ENCODE results near the gene SULT2A1. TPM values are rescaled to one million over a fixed set of nuclear protein-coding genes. Genes with fewer than 3 reads are reported as not detected.
A peak's percentile ranks its signal among the peaks of the same experiment; 100 is the strongest.
"Not testable (repeated sequence)": the region's sequence is repeated elsewhere in the genome, so short reads cannot be mapped to it uniquely, and the experiment has no call there.

The SULT2A1 gene
- total RNA-seq, 4 donors from 2014 or later: not detected

DNA sequence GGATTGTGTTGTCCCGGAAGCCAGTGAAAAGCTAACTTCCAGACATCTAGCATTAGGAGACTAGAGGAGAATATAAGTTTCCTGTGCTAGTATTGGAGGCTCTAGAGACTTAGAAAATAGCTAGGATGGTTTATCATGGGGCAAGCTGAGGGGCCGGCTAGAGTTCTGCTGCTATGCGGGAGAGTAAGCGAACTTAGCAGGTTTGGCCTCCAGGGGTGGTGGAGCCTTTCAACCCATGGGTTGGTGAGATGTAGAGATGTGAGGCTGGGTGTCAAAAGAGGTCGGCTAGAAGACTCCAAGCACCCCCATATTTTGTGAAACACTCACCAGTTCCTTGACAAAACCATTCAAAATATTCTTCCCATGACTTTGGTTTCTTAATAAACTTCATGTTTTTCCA is 4.4 kb downstream of the SULT2A1 start:
- DNase-seq: no peak
- 64% methylated on average over 5 of the region's 5 CpGs for WGBS, 2 donors

GRCh38 chr19:47879385-47879784 is 6.7 kb downstream of the SULT2A1 start:
- DNase-seq; H3K4me3 ChIP-seq; H3K27ac ChIP-seq; H3K36me3 ChIP-seq; H3K9me3 ChIP-seq; H3K4me1 ChIP-seq; intact Hi-C loops (cut with DNase I): not testable (repeated sequence)
- 59 to 71% methylated on average over 3 of the region's 4 CpGs for WGBS, 2 donors
- H3K27me3 ChIP-seq: peaks cover 0 to 46% (median 0%) of the 10 kb centered on the region in 4 donors

More for the DNA sequence above, 4.4 kb downstream of the SULT2A1 start:
- Histone ChIP-seq H3K27ac (no peak overlapping the region), H3K9me3 (no peaks in the 10 kb centered on the region), H3K4me1 (no peaks in the 10 kb centered on the region), H3K4me3 (no peak overlapping the region), H3K27me3 (peaks cover 0 to 43% (median 0%) of the 10 kb centered on the region in 4 donors), H3K36me3 (no peaks in the 10 kb centered on the region)
- TF ChIP-seq, protein P1, sequence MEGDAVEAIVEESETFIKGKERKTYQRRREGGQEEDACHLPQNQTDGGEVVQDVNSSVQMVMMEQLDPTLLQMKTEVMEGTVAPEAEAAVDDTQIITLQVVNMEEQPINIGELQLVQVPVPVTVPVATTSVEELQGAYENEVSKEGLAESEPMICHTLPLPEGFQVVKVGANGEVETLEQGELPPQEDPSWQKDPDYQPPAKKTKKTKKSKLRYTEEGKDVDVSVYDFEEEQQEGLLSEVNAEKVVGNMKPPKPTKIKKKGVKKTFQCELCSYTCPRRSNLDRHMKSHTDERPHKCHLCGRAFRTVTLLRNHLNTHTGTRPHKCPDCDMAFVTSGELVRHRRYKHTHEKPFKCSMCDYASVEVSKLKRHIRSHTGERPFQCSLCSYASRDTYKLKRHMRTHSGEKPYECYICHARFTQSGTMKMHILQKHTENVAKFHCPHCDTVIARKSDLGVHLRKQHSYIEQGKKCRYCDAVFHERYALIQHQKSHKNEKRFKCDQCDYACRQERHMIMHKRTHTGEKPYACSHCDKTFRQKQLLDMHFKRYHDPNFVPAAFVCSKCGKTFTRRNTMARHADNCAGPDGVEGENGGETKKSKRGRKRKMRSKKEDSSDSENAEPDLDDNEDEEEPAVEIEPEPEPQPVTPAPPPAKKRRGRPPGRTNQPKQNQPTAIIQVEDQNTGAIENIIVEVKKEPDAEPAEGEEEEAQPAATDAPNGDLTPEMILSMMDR (IDR thresholded peaks at IDR 0.05): no peak
- TF ChIP-seq POLR2A (IDR thresholded peaks at IDR 0.05): no peak
- intact Hi-C loops (cut with DNase I): no loop called here

DNA sequence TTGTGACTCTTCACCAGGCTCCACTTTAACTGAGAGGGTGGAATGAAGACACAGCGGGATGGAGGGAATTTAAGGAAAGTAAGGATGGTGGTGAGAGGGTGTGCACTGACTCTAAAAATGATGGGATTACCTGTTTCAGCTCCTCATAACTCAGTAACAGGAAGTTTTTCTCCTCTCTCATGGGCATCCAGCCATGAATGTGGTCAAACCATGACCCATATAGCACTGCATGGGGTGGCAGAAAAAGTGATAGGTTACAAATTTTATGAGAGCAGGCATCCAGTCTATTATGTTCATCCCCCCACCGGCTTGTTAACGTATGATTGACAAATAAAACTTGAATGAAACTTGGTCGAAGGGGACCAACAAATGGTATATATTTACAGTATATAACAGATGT is 7.2 kb downstream of the SULT2A1 start:
- no peaks in the 10 kb centered on the region for H3K9me3 ChIP-seq
- WGBS, 2 donors: 73 to 91% methylated on average over 4 of the region's 4 CpGs
- TF ChIP-seq POLR2A (IDR thresholded peaks at IDR 0.05): no peak
- TF ChIP-seq, protein P1 (IDR thresholded peaks at IDR 0.05): no peak
- no peak overlapping the region for H3K27ac ChIP-seq
- H3K27me3 ChIP-seq: peaks cover 0 to 51% (median 0%) of the 10 kb centered on the region in 4 donors
- H3K4me3 ChIP-seq: no peak overlapping the region
- intact Hi-C loops (cut with DNase I): no loop called here
- no peak for DNase-seq
- no peaks in the 10 kb centered on the region for H3K36me3 ChIP-seq
- no peaks in the 10 kb centered on the region for H3K4me1 ChIP-seq

GRCh38 chr19:47865166-47865565 is 20.9 kb downstream of the SULT2A1 start:
- TF ChIP-seq, protein P1 (IDR thresholded peaks at IDR 0.05): no peak
- TF ChIP-seq POLR2A (IDR thresholded peaks at IDR 0.05): no peak
- Histone ChIP-seq H3K27me3 (peaks cover 0 to 8% (median 0%) of the 10 kb centered on the region in 4 donors), H3K9me3 (no peaks in the 10 kb centered on the region), H3K36me3 (no peaks in the 10 kb centered on the region), H3K4me3 (no peak overlapping the region), H3K4me1 (peaks cover 0 to 8% (median 0%) of the 10 kb centered on the region in 3 donors), H3K27ac (no peak overlapping the region)
- WGBS, 2 donors: 68 to 72% methylated on average over 9 to 10 of the region's 10 CpGs
- no peak for DNase-seq
- intact Hi-C loops (cut with DNase I): no loop called here

DNA sequence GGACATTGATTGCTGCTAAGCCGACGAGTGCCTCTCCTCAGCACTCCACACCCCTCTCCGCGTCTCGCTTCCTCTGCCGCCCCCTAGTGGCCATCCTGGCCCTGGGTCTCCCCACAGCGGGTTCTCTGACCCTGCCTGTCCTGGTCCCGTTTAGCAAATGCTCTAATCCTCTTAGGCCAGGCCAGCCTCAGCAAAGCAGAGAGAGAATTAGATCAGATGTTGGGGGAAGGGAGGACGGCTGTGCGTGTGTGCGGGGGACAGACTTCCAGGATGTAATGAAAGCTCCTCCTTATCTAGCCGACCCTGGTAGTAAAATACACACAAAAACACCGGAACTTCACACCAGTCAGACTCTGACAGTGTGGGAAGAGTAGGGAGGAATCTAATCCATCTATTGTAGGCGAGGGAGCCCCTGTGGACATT is 22.6 kb downstream of the SULT2A1 start:
- Histone ChIP-seq H3K27ac (no peak overlapping the region), H3K4me3 (no peak overlapping the region), H3K27me3 (peaks cover 0 to 18% (median 0%) of the 10 kb centered on the region in 4 donors), H3K9me3 (no peaks in the 10 kb centered on the region), H3K4me1 (peaks cover 0 to 8% (median 0%) of the 10 kb centered on the region in 3 donors), H3K36me3 (no peaks in the 10 kb centered on the region)
- intact Hi-C loops (cut with DNase I): no loop called here
- DNase-seq: peak; percentile 2
- 11 to 15% methylated on average over 10 to 12 of the region's 14 CpGs for WGBS, 2 donors
- no peak for TF ChIP-seq POLR2A (IDR thresholded peaks at IDR 0.05)
- TF ChIP-seq, protein P1 (IDR thresholded peaks at IDR 0.05): peak; percentile 65 to 89 (median 82)

DNA sequence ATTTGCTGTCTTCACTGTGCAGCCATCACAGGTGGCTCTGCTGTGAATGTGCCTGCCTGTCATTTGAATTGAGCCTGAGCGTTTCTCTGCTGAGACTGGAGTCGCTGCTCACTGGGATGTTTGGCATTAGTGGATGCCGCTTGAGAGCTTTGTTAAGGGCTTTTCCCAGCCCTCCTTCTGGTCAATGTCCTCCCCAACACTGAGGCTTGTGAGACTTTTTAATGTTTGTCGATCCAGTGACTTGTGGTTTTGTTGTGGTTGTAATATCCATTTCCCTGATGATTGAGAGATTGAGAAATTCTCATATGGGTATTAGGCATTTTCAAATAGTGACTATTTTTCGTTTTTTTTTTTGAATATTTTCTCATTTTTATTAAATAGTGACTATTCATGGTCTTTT is 24.5 kb downstream of the SULT2A1 start:
- H3K9me3 ChIP-seq: no peaks in the 10 kb centered on the region

More for the DNA sequence above, 24.5 kb downstream of the SULT2A1 start:
- peaks cover 0 to 8% (median 0%) of the 10 kb centered on the region in 3 donors for H3K4me1 ChIP-seq
- TF ChIP-seq, protein P1 (IDR thresholded peaks at IDR 0.05): no peak
- TF ChIP-seq POLR2A (IDR thresholded peaks at IDR 0.05): no peak
- WGBS, 2 donors: 69 to 81% methylated on average over 2 to 3 of the region's 5 CpGs
- intact Hi-C loops (cut with DNase I): no loop called here
- H3K4me3 ChIP-seq: no peak overlapping the region
- DNase-seq: no peak
- peaks cover 0 to 37% (median 0%) of the 10 kb centered on the region in 4 donors for H3K27me3 ChIP-seq
- no peak overlapping the region for H3K27ac ChIP-seq
- no peaks in the 10 kb centered on the region for H3K36me3 ChIP-seq
